ENCODE data around the gene ARV1. TPM values are rescaled to one million over a fixed set of nuclear protein-coding genes. Genes with fewer than 3 reads are reported as not detected.
"Not testable (repeated sequence)": the region's sequence is repeated elsewhere in the genome, so short reads cannot be mapped to it uniquely, and the experiment has no call there.

Gene ARV1
- total RNA-seq, 2 experiments from 2014 or later = 12.7 to 13.8 TPM

DNA sequence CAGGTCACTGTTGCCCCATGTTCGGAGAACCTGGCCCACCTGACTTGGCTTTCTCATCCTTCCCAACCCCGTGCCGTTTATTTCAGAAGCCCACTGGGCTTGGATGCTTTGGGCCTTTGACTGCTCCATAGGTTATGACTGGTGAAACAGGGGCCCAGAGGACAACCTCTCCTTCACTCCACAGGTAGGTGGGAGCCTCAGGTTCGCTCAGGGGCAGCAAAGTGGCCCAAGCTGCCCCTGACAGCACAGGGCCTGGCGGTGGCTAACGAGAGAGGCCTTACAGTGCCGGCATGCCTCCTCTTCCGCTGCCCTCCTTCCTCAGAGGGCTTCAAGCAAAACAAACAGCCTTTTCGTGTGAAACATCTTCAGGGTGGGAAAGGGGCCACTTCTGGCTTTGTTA, 44.3 kb downstream of the ARV1 start:
- CTCF ChIA-PET = no interaction called here
- intact Hi-C loops (cut with micrococcal nuclease) = no loop called here
- POLR2A ChIA-PET = no interaction called here
- no peak for DNase-seq
- Mint-ChIP-seq H3K36me3 (peaks cover 6% of the 10 kb centered on the region), H3K27ac (no peak overlapping the region), H3K27me3 (no peaks in the 10 kb centered on the region), H3K4me3 (no peak overlapping the region), H3K9me3 (no peaks in the 10 kb centered on the region), H3K4me1 (ENCODE audit: low read depth) (peaks cover 4% of the 10 kb centered on the region)

DNA sequence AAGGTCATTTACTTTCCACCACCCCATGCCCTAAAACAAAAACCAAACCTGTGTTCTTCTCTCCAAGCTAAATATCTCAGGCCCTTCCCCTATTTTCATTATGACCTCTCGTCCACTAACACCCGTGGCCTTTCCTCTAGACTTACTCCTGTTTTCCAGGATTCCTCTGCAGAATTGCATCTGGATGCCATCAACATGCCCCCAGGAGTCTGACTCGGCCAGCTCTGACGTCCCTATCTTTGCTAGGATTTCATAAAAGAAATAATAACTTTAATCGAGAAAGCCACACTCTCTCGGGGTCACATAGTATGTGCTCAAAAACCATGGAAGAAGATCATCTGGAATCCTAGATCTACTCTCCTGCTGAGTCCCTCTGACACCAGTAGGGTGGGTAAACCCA, 47.7 kb downstream of the ARV1 start:
- ChIA-PET CTCF (no interaction called here), POLR2A (no interaction called here)
- H3K4me1 Mint-ChIP-seq (ENCODE audit: low read depth) = peaks cover 2% of the 10 kb centered on the region
- H3K4me3 Mint-ChIP-seq = no peak overlapping the region
- no peak overlapping the region for H3K27ac Mint-ChIP-seq
- intact Hi-C loops (cut with micrococcal nuclease) = no loop called here
- peaks cover 2% of the 10 kb centered on the region for H3K36me3 Mint-ChIP-seq
- H3K9me3 Mint-ChIP-seq = no peaks in the 10 kb centered on the region
- H3K27me3 Mint-ChIP-seq = no peaks in the 10 kb centered on the region
- DNase-seq = no peak

DNA sequence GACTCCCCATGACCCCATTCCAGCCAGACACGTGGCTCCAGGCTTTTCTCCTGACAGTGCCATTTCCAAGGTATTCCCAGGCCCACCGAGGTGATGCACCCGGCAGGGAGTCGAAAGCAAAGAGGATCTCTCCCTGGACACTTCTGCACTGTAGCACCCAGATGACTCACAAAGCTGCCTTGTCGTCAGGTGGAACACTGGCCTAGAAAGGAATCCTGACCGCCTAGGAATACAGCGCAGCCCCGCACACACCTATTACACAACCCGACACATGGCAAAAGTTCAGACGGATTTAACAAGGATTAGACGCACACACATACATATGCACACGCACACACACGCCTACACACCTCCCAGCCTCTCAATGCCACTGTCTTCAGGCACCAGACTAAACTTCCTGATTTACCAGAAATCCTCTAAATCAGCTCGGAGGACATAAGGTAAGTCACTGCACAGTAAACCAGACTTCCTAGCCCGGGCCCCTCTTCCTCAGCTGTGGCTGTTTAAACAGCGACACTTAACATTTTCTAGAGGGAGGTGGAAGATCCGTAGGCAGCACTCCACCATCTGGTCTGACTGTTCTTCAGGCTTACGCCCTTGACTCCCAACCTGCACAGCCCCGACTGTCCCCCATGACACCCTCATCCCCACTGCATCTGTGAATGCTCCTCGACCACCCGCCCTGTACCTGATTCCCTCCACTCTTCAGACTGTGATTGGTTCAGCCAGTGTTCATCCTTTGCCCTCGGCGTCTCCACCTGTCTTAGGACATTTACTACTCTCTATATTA, 48.4 kb downstream of the ARV1 start:
- Mint-ChIP-seq H3K27ac (no peak overlapping the region), H3K4me1 (ENCODE audit: low read depth) (peaks cover 2% of the 10 kb centered on the region), H3K4me3 (no peak overlapping the region), H3K9me3 (no peaks in the 10 kb centered on the region), H3K36me3 (peaks cover 2% of the 10 kb centered on the region), H3K27me3 (no peaks in the 10 kb centered on the region)
- ChIA-PET CTCF (no interaction called here), POLR2A (no interaction called here)
- DNase-seq = no peak
- intact Hi-C loops (cut with micrococcal nuclease) = no loop called here

DNA sequence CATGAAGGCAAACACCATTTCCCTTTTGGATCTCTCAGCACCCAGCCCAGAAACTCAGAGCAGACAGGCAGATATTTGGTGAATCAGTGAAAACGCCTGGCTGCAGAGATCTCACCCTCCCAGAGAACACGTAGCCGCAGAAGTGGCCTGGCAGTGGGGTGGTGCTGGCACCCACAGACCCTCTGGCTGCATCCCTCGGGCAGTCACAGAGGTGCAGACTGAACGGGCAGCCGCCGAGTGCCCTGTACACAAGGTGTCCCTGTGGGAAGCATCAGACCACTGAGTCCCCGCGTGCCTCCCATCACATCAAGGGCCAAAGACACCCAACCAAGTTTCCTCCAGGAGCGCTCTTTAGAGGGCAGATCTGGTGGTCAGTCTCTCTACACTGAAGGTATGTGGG, 49.1 kb downstream of the ARV1 start:
- DNase-seq = no peak
- Mint-ChIP-seq H3K4me1 (ENCODE audit: low read depth) (peaks cover 2% of the 10 kb centered on the region), H3K27me3 (no peaks in the 10 kb centered on the region), H3K9me3 (no peaks in the 10 kb centered on the region), H3K4me3 (no peak overlapping the region), H3K27ac (no peak overlapping the region), H3K36me3 (peaks cover 2% of the 10 kb centered on the region)
- ChIA-PET CTCF (no interaction called here), POLR2A (no interaction called here)
- intact Hi-C loops (cut with micrococcal nuclease) = no loop called here

DNA sequence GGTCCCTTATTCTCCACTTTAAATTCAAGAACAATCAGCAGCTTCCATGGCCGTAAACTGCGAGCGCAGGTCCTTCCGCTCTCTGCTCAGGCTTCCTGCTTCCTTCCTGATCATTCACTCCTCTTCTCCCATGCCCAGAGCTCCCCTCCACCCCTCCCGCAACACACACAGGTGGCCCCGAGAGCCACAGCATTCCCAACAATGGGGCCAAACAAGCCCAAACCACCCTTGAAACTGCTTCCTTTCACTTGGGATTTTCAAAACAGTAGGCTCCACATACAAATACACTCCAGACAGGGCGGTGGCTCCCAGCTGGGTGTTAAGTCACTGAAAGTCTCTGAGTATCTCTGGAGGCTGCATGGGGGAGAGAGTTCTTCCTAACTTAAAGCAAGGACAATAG, 49.8 kb downstream of the ARV1 start:
- intact Hi-C loops (cut with micrococcal nuclease) = no loop called here
- peaks cover 2% of the 10 kb centered on the region for H3K36me3 Mint-ChIP-seq
- no peak overlapping the region for H3K4me3 Mint-ChIP-seq
- H3K9me3 Mint-ChIP-seq = no peaks in the 10 kb centered on the region
- no peaks in the 10 kb centered on the region for H3K27me3 Mint-ChIP-seq
- POLR2A ChIA-PET = no interaction called here
- H3K27ac Mint-ChIP-seq = no peak overlapping the region
- CTCF ChIA-PET = no interaction called here
- no peak for DNase-seq
- peaks cover 2% of the 10 kb centered on the region for H3K4me1 Mint-ChIP-seq (ENCODE audit: low read depth)

DNA sequence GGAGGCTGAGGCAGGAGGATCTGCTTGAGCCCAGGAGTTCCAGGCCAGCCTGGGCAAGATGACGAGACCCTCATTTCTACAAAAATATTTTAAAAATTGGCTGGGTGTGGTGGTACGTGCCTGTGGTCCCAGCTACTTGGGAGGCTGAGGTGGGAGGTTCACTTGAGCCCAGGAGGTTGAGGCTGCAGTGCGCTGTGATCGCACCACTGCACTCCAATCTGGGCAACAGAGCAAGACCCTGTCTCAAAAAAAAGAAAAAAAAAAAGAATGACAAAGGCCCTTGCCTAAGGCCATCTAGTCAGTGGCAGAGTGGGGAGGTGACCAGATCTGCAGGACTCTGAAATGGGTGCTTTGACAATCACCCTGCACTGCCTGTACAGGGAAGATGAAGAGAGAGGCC, 50.4 kb downstream of the ARV1 start:
- intact Hi-C loops (cut with micrococcal nuclease); DNase-seq; H3K9me3 Mint-ChIP-seq; H3K27ac Mint-ChIP-seq; H3K4me3 Mint-ChIP-seq; H3K36me3 Mint-ChIP-seq; H3K4me1 Mint-ChIP-seq (ENCODE audit: low read depth); CTCF ChIA-PET; H3K27me3 Mint-ChIP-seq; POLR2A ChIA-PET: not testable (repeated sequence)

DNA sequence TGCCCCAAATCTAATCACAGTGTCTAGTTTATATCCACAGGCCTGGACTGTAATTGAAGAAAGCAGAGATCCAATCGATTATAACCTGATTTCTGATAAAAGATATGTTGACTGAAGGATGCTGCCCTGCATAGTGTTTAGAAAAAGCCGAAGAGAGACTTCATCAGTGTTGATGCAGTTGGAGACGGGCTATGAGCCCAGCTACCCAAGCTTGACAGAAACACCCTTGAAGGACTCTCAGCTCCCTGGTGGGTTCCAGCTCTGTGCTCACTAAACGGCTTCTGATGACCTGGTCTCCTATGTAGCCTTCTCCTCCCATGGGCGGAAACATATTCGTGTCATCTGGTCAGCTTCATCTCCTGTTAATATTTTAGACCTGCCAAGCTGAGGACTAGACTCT, 50.9 kb downstream of the ARV1 start:
- Mint-ChIP-seq H3K4me1 (ENCODE audit: low read depth) (peaks cover 2% of the 10 kb centered on the region), H3K27me3 (no peaks in the 10 kb centered on the region), H3K4me3 (no peak overlapping the region), H3K9me3 (no peaks in the 10 kb centered on the region), H3K27ac (no peak overlapping the region), H3K36me3 (peaks cover 2% of the 10 kb centered on the region)
- intact Hi-C loops (cut with micrococcal nuclease) = no loop called here
- DNase-seq = no peak
- ChIA-PET CTCF (no interaction called here), POLR2A (no interaction called here)

DNA sequence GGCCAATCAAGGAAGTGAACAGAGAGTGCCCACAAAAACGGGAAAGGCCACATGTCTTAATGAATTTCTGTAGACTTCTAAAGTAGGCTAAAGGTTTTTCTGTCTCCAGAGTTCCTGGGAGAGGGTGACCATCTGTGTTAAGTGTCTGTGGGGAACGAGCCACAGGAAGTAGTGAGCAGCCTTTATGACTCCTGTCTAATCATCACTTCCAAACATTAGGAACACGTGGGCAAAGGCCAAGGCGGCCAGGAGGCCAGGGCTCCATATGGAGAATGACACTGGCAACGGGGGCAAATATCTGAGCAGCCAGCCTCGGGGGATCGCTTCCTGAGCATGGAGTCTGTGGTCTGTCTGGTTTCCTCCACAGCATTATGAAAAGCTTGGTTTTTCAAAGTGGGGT, 54.1 kb downstream of the ARV1 start:
- intact Hi-C loops (cut with micrococcal nuclease) = no loop called here
- POLR2A ChIA-PET = no interaction called here
- Mint-ChIP-seq H3K4me3 (no peak overlapping the region), H3K36me3 (peaks cover 6% of the 10 kb centered on the region), H3K27ac (no peak overlapping the region), H3K4me1 (ENCODE audit: low read depth) (peaks cover 20% of the 10 kb centered on the region), H3K9me3 (no peaks in the 10 kb centered on the region), H3K27me3 (no peaks in the 10 kb centered on the region)
- DNase-seq = no peak
- CTCF ChIA-PET = no interaction called here

DNA sequence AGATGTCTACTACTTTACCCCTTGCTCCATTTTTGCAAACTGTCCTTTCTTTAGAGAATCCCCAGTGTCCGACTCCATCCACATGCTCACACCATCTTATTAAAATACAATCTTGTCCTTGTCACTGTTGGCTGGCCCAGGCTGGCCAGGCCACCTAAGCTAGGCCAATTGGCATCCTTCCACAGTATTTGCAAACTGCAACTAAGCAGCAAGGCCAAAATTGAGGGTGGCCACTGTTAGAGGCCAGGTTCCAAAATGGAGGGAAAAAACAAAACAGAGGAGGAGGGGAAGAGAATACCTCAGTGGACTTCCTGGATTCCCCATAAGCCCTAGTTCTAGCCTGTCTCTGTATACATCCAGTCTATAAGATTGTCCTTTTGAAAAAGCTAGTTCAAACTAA, 56.9 kb downstream of the ARV1 start:
- Mint-ChIP-seq H3K27me3 (no peaks in the 10 kb centered on the region), H3K27ac (no peak overlapping the region), H3K9me3 (no peaks in the 10 kb centered on the region), H3K36me3 (peaks cover 6% of the 10 kb centered on the region), H3K4me1 (ENCODE audit: low read depth) (peaks cover 25% of the 10 kb centered on the region), H3K4me3 (no peak overlapping the region)
- ChIA-PET CTCF (interaction anchor here (0.6 to 1.4 kb wide), 2 partner anchors 27 to 175 kb away, joined by 3 to 4 read pairs; no protein-coding TSS in a partner anchor), POLR2A (interaction anchor here (0.7 kb wide), 1 partner anchor 37 kb away, joined by 3 read pairs; no protein-coding TSS in a partner anchor)
- DNase-seq = no peak
- intact Hi-C loops (cut with micrococcal nuclease) = no loop called here

DNA sequence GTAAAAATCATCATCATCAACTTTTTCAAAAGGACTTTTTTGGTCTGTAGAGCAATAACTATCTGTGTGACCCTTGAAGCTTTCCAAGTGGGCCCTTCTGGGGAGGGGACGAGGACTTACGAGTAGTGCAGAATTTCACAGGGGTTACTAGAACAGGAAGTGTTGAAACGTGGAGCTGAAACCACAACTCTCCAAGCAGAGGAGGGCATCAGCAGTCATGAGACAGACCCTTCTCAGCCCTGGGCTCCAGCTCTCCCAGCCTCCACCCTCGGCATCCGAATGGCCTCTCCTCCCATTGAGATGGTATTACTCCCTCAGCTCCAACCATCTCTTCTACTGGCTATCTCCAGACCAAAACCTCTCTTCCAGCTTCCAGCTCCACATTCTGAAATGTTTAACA, 57.5 kb downstream of the ARV1 start:
- Mint-ChIP-seq H3K4me1 (ENCODE audit: low read depth) (peaks cover 27% of the 10 kb centered on the region), H3K36me3 (peaks cover 6% of the 10 kb centered on the region), H3K9me3 (no peaks in the 10 kb centered on the region), H3K4me3 (no peak overlapping the region), H3K27ac (no peak overlapping the region), H3K27me3 (no peaks in the 10 kb centered on the region)
- ChIA-PET CTCF (interaction anchor here (0.6 to 1.4 kb wide), 2 partner anchors 27 to 174 kb away, joined by 3 to 4 read pairs; no protein-coding TSS in a partner anchor), POLR2A (no interaction called here)
- no peak for DNase-seq
- intact Hi-C loops (cut with micrococcal nuclease) = no loop called here

DNA sequence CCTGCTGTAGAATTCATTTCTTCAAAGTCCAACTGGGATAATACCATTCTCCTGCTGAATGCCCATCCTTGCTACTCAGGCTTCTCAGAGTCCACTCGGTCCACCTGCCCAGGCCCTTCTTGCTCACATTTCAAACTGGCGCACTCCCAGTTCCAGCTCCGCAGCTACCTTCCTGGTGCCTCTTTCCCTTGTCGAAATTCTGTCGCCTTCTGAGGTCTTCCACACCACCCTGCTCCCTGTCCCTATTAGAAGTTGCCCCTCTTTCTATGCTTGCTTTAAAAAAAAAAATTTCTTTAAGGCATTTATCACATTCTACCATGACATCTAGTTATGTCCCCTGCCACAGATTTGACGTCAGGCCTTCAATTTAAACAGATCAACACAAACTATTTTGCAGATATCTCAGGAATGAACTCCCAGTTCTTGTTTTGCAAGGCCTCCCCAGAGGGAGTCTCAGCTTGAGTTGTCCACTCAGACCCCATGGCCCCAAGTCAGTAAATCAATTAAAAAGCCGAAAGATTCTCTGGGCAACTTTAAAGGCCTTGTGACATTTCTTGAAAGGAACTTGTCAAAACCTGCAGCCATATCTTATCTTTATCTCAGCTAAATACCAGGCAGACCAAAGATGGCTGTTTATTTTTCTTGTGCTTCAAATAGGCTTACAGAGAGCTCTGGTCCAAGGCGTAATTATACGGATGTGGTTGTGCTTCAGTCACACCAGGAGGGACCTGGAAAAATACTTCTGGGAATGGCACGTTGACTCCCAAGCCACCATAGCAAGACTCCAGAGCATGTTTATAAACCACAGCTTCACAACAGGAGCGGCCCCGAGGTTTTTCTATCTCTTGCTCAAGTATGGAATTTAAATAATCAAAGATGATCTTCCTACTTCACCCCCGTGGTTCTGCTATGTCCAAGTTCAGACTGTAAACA, 59.0 kb downstream of the ARV1 start:
- Mint-ChIP-seq H3K36me3 (peaks cover 6% of the 10 kb centered on the region), H3K4me1 (ENCODE audit: low read depth) (peaks cover 27% of the 10 kb centered on the region), H3K27ac (no peak overlapping the region), H3K9me3 (no peaks in the 10 kb centered on the region), H3K4me3 (no peak overlapping the region), H3K27me3 (no peaks in the 10 kb centered on the region)
- no peak for DNase-seq
- ChIA-PET POLR2A (interaction anchor here (2.0 kb wide), 1 partner anchor 16 kb away, joined by 6 read pairs; no protein-coding TSS in a partner anchor), CTCF (interaction anchor here (0.7 kb wide), 1 partner anchor 74 kb away, joined by 4 read pairs; no protein-coding TSS in a partner anchor)
- intact Hi-C loops (cut with micrococcal nuclease) = no loop called here

All from activated CD4-positive, alpha-beta memory T cell treated with anti-CD3 and anti-CD28 coated beads for 36 hours (primary cell).